Upper lobe of left lung (tissue), 6 donors: ENCODE measurements around the gene PRXL2C. TPM values are rescaled to one million over a fixed set of nuclear protein-coding genes. Genes with fewer than 3 reads are reported as not detected.

Experiments used
- ATAC-seq, 2 donors: fragments of 200-7000 bp; cut with Tn5 transposase; one replicate each; pipeline ENCODE4 v1.9.1; 2022; ENCODE audit warnings: mild to moderate bottlenecking in 2 of 2, moderate library complexity in 2 of 2; ENCODE audit not compliant: low FRiP score in 2 of 2
- DNase-seq, 2 donors: peaks; one replicate each; pipeline ENCODE4 v3.0.0-alpha.2; 2019 to 2020
- H3K27ac ChIP-seq, 4 donors: fragments of 200-600 bp; sonication (generic); one replicate each; pipeline ENCODE4 v1.5.1; 2016 to 2019
- H3K27me3 ChIP-seq, 4 donors: fragments of 200-600 bp; sonication (generic); one replicate each; pipeline ENCODE4 v1.5.1; 2017 to 2019
- H3K36me3 ChIP-seq, 4 donors: fragments of 200-600 bp; sonication (generic); one replicate each; pipeline ENCODE4 v1.5.1; 2016 to 2019
- H3K4me1 ChIP-seq, 4 donors: fragments of 200-600 bp; sonication (generic); one replicate each; pipeline ENCODE4 v1.5.1; 2018 to 2019
- H3K4me3 ChIP-seq, 4 donors: fragments of 200-600 bp; sonication (generic); one replicate each; pipeline ENCODE4 v1.5.1; 2017 to 2019; ENCODE audit warnings: mild to moderate bottlenecking in 2 of 4, moderate library complexity in 1 of 4
- H3K9me3 ChIP-seq, 4 donors: fragments of 200-600 bp; sonication (generic); one replicate each; pipeline ENCODE4 v1.5.1; 2018 to 2019
- EP300 ChIP-seq, 4 donors: sonication (generic); formaldehyde crosslinking; IDR thresholded peaks; one replicate each; pipeline ENCODE4 v1.5.1; 2017; ENCODE audit warnings: antibody characterized with exemption in 4 of 4, control low read depth in 2 of 4
- POLR2A ChIP-seq, 4 donors: fragments of 450-650 bp; IDR thresholded peaks; one replicate each; pipeline ENCODE4 v1.5.1; 2016 to 2017; ENCODE audit warnings: antibody characterized with exemption in 4 of 4, mild to moderate bottlenecking in 2 of 4
- POLR2AphosphoS5 ChIP-seq, 2 donors: sonication (generic); formaldehyde crosslinking; IDR thresholded peaks; one replicate each; pipeline ENCODE4 v1.5.1; 2017; ENCODE audit warnings: antibody characterized with exemption in 2 of 2
- WGBS, 2 donors: methylation state at CpG; one replicate each; pipeline ENCODE4 v1.1.5; 2017 to 2018; 5-methylcytosine and 5-hydroxymethylcytosine counted together
- total RNA-seq, 6 donors: library from RNA; depleted of rRNA in 4 of 6; stranded (reverse); fragments of >200 nt in 4 of 6; gene quantifications; one replicate each; pipeline versions ENCODE4 v1.1.0 to v1.2.1, GENCODE V29; 2016 to 2021
- TF ChIP-seq, protein P1 (sequence below), 6 experiments: fragments of 450-650 bp in 4 of 6; fragments of 200-600 bp in 2 of 6; sonication (generic) in 2 of 6; IDR thresholded peaks; one replicate each; pipeline ENCODE4 v1.5.1; 2016 to 2019; ENCODE audit warnings: antibody characterized with exemption in 6 of 6
- donor health status: DM: no; HTN: no; CAD: no; lungs with moderate emphysema.
- donor health status: DM: no; HTN: yes; CAD: no; lungs with severe emphysema.

PRXL2C gene
- total RNA-seq, 6 donors from 2014 or later, result 3.8 to 32.7 (median 23.9) TPM

DNA sequence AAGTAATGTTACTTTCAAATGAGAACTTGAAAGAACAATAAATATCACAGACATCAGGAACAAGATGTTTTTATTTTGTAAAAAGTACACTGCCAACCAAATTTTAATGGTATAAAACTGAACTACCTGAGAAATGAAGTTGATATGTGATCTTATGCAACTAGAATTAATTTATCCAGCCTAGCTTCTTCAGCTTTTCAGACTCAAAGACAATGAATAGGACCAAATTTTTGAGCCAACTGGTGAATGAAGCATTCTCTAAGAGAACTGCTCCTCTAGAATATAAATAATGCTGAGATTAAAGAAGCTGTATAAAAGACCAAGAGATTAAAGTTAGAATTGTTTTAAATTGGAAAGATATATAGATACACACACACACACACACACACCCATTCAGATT lies 45.4 kb downstream of the PRXL2C start:
- H3K4me3 ChIP-seq, result no peak overlapping the region
- no peaks in the 10 kb centered on the region for H3K36me3 ChIP-seq
- no peak overlapping the region for H3K27ac ChIP-seq
- DNase-seq (no peak), ATAC-seq (no peak)
- no peaks in the 10 kb centered on the region for H3K27me3 ChIP-seq
- no peaks in the 10 kb centered on the region for H3K4me1 ChIP-seq
- TF ChIP-seq, protein P1, sequence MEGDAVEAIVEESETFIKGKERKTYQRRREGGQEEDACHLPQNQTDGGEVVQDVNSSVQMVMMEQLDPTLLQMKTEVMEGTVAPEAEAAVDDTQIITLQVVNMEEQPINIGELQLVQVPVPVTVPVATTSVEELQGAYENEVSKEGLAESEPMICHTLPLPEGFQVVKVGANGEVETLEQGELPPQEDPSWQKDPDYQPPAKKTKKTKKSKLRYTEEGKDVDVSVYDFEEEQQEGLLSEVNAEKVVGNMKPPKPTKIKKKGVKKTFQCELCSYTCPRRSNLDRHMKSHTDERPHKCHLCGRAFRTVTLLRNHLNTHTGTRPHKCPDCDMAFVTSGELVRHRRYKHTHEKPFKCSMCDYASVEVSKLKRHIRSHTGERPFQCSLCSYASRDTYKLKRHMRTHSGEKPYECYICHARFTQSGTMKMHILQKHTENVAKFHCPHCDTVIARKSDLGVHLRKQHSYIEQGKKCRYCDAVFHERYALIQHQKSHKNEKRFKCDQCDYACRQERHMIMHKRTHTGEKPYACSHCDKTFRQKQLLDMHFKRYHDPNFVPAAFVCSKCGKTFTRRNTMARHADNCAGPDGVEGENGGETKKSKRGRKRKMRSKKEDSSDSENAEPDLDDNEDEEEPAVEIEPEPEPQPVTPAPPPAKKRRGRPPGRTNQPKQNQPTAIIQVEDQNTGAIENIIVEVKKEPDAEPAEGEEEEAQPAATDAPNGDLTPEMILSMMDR (IDR thresholded peaks at IDR 0.05), result no peak
- TF ChIP-seq POLR2AphosphoS5 (IDR thresholded peaks at IDR 0.05) (no peak), POLR2A (IDR thresholded peaks at IDR 0.05) (no peak), EP300 (IDR thresholded peaks at IDR 0.05) (no peak)
- no peaks in the 10 kb centered on the region for H3K9me3 ChIP-seq

DNA sequence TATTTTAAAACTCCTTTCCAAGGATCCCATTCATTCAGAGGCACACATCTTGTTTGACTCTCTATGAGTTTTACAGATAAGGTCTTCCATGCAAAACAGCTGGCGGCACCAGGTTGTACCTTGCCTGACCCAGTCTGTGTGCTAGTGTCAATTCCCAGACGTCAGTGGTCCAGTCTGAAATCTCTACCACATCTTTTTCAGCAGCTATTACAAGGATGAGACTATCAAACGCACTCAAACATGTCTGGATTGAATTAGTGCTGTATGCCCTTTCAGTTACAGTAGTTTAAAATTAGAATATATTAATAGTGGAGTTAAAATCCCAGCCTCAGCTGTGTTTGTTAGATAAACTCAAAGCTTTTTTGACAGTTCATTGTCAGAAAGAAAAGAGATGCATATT lies 47.1 kb downstream of the PRXL2C start:
- DNase-seq (no peak), ATAC-seq (no peak)
- TF ChIP-seq POLR2AphosphoS5 (IDR thresholded peaks at IDR 0.05) (no peak), POLR2A (IDR thresholded peaks at IDR 0.05) (no peak), EP300 (IDR thresholded peaks at IDR 0.05) (no peak)
- TF ChIP-seq, protein P1 (IDR thresholded peaks at IDR 0.05), result no peak
- WGBS, 2 donors, result 85 to 87% methylated on average over 3 of the region's 3 CpGs
- H3K9me3 ChIP-seq, result no peaks in the 10 kb centered on the region
- H3K36me3 ChIP-seq, result no peaks in the 10 kb centered on the region
- no peak overlapping the region for H3K27ac ChIP-seq
- H3K4me3 ChIP-seq, result no peak overlapping the region
- peaks cover 0 to 4% (median 0%) of the 10 kb centered on the region in 4 donors for H3K4me1 ChIP-seq
- H3K27me3 ChIP-seq, result no peaks in the 10 kb centered on the region

DNA sequence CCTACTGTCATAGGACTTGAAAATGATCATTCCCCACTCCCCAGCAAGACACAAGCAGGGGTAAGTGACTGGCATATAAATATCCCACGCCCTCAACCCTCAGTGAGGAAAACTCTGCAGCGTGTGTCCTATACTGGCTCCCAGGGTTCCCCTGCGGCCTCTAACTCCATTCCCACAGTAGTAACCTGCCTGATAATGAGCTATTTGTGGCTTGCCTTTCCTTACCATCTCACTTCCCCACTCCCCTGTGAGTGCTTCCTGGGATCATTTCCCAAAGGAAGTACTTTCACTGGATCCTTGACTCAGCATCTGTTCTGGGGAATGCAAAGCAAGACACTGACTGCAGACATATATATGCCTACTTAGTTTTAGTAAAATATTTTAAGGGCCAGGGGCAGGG lies 49.8 kb downstream of the PRXL2C start:
- ATAC-seq, result no peak
- Histone ChIP-seq H3K4me3 (no peak overlapping the region), H3K36me3 (no peaks in the 10 kb centered on the region), H3K27me3 (no peaks in the 10 kb centered on the region), H3K27ac (no peak overlapping the region), H3K9me3 (no peaks in the 10 kb centered on the region), H3K4me1 (peaks cover 0 to 4% (median 0%) of the 10 kb centered on the region in 4 donors)
- DNase-seq, result no peak
- 87 to 88% methylated on average over 3 of the region's 3 CpGs for WGBS, 2 donors
- TF ChIP-seq, protein P1 (IDR thresholded peaks at IDR 0.05), result no peak
- TF ChIP-seq EP300 (IDR thresholded peaks at IDR 0.05) (no peak), POLR2AphosphoS5 (IDR thresholded peaks at IDR 0.05) (no peak), POLR2A (IDR thresholded peaks at IDR 0.05) (no peak)

DNA sequence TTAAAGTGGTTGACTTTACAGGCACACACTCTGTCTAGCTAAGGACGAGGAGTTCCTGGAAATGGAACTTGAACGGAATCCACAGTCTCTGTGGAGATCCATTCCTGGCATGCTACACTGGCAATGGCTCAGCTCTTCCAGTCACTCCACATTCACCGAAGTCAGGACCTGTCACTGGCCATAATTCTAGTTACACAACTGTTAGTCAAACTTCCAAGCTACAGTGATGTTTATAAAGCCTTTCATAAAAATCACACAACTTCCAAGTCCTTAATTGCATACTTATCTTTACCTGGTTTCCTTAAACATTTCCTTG lies 51.2 kb downstream of the PRXL2C start:
- Histone ChIP-seq H3K4me1 (peaks cover 0 to 4% (median 0%) of the 10 kb centered on the region in 4 donors), H3K27me3 (no peaks in the 10 kb centered on the region), H3K27ac (no peak overlapping the region), H3K4me3 (no peak overlapping the region), H3K9me3 (no peaks in the 10 kb centered on the region), H3K36me3 (no peaks in the 10 kb centered on the region)
- peak; percentile 61 to 84 for ATAC-seq
- 49 to 53% methylated on average over 3 of the region's 3 CpGs for WGBS, 2 donors
- peak in 1 of 2 donors; percentile 42 for DNase-seq
- TF ChIP-seq POLR2A (IDR thresholded peaks at IDR 0.05) (no peak), EP300 (IDR thresholded peaks at IDR 0.05) (peak in 2 of 4 donors; percentile 35 to 57), POLR2AphosphoS5 (IDR thresholded peaks at IDR 0.05) (peak; percentile 21 to 61)
- TF ChIP-seq, protein P1 (IDR thresholded peaks at IDR 0.05), result no peak

DNA sequence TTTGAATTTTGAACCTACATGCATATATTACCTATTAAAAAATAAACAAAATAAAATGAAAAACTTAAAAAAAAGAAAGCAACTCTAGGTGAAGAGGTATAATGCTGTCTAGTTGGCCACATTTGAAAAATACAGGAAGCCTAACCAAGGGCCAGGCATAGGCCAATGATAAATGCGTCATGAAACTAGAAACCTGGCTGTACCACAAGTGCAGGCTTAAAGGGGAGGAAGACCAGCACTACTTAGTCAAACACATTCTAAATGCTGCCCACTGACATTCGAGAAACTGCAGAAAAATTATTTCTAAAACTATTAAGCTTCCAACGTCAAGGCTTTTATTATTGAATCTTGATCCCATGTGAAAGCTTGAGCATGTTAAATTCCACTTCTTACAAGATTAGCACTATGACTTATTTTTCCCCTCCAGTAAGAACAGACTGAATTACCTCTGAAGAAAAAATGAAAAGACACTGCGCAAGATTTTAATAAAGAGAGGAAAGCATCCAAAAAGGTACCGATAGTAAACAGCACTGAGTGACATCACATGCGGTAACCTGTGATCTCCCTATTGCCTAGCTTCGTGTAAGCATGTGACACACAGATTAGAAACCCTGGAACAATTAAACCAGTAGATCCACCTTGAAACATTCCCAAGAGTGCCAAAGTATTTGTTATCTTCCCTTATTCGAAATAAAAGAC lies 51.7 kb downstream of the PRXL2C start:
- WGBS, 2 donors, result 74 to 75% methylated on average over 8 of the region's 8 CpGs
- H3K4me3 ChIP-seq, result no peak overlapping the region
- peak in 1 of 2 donors; percentile 50 for ATAC-seq
- DNase-seq, result no peak
- no peaks in the 10 kb centered on the region for H3K9me3 ChIP-seq
- H3K27me3 ChIP-seq, result no peaks in the 10 kb centered on the region
- H3K4me1 ChIP-seq, result peaks cover 0 to 4% (median 0%) of the 10 kb centered on the region in 4 donors
- no peaks in the 10 kb centered on the region for H3K36me3 ChIP-seq
- no peak overlapping the region for H3K27ac ChIP-seq
- TF ChIP-seq POLR2A (IDR thresholded peaks at IDR 0.05), result no peak
- TF ChIP-seq, protein P1 (IDR thresholded peaks at IDR 0.05), result no peak
- TF ChIP-seq POLR2AphosphoS5 (IDR thresholded peaks at IDR 0.05), result no peak
- no peak for TF ChIP-seq EP300 (IDR thresholded peaks at IDR 0.05)
